COLO829 (cell line): ENCODE results near the gene RNPC3.

ENCODE experiments used
- DNase-seq: peaks from one replicate; pipeline ENCODE4 v3.0.0; 2012; ENCODE audit warnings: low spot score

The RNPC3 gene, protein sequence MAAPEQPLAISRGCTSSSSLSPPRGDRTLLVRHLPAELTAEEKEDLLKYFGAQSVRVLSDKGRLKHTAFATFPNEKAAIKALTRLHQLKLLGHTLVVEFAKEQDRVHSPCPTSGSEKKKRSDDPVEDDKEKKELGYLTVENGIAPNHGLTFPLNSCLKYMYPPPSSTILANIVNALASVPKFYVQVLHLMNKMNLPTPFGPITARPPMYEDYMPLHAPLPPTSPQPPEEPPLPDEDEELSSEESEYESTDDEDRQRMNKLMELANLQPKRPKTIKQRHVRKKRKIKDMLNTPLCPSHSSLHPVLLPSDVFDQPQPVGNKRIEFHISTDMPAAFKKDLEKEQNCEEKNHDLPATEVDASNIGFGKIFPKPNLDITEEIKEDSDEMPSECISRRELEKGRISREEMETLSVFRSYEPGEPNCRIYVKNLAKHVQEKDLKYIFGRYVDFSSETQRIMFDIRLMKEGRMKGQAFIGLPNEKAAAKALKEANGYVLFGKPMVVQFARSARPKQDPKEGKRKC

DNA sequence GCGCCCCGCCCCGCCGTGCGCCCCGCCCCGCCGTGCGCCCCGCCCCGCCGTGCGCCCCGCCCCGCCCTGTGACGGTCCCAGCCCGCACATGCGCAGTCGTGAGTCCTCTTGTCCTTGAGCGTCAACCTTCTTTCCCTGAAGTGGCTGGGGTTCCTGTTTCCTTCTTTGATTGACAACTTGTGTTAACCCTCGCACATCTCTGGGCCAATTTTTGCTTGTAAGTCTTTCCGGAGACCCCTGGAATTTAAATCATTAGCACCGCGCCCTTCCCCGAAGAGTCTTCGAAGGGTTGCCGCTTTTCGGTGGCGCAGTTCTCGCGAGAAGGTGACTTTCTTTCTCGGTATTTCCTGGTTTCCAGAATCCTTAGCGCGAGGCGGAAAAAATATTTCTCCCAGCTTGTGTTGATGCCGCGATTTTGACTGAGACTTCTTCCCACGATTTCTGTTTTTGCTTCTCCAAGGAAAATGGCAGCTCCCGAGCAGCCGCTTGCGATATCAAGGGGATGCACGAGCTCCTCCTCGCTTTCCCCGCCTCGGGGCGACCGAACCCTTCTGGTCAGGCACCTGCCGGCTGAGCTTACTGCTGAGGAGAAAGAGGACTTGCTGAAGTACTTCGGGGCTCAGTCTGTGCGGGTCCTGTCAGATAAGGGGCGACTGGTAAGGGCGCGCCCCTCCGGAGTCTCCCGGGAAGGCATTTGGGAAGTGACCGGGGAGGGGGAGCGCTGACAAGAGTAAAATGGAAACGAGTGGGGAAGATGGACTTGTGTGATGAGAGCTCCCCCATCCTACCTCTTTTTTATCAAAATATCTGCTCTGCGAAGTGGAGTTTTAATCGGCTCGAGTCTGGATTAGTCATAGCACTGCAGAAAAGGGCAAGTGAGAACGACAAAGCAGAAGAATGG is at the start of gene RNPC3:
Gene RNPC3, plus strand, starts transcription at position 93 of the 901 bp plus-strand sequence. Its CDS starts 372 bp downstream, at position 465.
- DNase-seq, result peak; percentile 52

DNA sequence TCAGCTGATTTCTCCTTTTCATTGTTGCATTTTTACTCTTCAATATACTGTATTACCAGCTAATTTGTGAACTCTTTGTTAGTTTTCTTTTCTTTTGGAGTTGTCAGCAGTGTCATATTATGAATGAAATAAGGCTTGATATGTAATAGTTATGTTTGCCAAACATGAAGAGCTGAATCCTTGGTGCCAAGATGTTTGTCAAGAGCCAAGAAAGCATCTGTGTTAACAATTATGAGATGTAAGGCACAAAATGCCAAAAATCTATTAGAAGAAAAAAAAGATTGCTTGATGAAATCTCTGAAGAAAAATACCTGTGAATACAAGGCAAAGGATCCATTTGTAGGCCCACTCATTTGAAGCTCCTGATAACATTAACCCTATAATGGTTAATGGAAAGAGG is 48.4 kb upstream of the RNPC3 start:
- no peak for DNase-seq

DNA sequence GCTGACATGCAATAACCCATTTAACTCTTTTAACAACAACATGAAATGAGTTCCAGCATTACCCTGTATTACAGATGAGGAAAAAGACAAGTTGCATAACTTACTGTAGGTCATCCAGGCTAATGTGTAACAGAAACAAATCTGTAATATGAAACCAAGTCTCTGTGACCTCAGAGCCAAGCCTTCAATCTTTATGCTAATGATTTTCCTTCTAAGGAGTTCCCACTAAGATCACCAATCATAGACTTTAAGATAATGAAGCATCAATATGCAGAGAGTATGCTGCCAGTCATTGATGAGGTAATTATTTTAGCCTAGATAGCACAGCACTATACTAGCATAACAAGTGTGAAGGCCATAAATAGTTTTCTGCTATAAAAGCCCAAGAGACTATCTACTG is 35.6 kb upstream of the RNPC3 start:
- DNase-seq, result no peak

DNA sequence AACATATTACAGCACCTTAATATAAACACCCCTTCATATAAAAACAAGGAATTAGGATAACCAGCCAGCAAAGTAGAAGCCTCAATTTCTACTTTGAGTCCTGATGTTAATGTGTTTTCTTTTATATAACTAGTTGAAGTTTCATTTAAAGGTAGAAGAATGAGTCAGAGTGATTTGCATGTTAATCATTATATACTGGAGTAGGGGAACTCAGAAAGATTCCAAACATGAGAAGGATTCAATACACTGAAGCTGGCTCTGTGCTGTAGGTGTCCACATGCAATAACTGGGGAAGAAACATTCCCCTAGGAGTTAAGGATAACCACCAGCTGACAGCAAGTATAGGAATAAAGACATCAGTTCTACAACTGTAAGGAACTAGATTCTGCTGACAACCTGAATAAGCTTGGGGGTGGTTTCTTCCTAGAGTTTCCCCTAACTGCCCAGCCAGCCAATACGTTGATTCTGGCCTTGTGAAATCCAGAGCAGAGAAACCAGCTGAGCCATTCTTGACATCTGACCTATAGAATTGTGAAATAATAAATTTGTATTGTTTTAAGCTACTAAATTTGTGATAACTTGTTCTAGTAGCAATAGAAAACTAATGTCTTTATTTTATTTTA is 33.4 kb upstream of the RNPC3 start:
- DNase-seq, result no peak

DNA sequence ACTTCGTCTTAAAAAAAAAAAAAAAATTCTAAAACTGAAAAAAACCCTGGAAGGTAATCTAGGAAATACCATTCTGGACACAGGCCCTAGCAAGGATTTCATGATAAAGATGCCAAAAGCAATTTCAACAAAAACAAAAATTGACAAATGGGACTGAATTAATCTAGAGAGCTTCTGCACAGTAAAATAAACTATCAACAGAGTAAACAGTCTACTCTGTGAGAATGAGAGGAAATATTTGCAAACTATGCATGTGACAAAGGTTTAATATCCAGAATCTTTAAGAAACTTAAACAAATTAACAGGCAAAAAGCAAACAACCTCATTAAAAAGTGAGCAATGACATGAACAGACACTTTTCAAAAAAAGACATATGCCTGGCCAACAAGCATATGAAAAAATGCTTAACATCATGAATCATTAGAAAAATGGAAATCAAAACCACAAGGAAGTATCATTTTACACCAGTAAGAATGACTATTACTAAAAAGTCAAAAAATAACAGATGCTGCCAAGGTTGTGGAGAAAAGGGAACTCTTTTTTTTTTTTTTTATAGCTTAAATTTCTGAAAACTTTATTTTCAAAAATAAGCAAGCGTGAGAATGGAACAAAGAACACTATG is 29.4 kb upstream of the RNPC3 start:
- DNase-seq, result no peak

DNA sequence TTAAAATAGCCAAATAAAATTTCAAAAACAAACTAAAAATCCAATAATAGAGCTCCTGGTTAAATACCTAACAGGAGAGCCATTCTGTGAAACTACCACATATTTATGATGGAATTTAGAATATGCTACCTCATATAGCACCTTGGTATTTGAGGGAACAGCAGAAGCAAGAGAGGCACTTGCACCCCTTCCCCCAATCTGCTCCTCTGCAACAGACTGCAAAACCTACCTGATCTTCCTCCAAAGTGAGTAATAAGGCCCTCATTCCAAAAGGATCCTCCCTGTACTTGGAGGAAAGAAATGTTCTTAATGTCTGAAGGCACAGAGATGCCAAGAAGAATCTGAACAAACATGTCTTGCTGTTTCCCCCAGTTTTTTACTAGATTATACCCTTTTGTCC is 28.1 kb upstream of the RNPC3 start:
- DNase-seq, result no peak

DNA sequence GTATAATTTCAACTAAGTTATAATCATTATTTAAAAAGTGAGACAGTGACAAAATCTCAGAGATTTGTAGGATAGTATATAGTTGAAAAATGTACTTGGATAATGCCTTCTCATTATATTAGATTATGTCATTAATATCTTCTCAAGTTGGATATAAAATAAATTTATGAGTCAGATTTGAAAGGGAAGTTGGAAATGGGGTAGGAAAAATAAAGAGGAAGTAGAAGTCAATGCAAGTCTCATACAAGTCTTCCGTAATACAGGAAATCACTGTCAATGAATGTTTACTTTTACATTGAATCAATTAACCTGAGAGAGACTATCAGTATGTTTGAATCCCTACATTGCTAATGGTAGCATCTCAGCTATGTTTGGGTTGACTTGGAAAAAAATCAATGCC is 16.2 kb upstream of the RNPC3 start:
- no peak for DNase-seq

DNA sequence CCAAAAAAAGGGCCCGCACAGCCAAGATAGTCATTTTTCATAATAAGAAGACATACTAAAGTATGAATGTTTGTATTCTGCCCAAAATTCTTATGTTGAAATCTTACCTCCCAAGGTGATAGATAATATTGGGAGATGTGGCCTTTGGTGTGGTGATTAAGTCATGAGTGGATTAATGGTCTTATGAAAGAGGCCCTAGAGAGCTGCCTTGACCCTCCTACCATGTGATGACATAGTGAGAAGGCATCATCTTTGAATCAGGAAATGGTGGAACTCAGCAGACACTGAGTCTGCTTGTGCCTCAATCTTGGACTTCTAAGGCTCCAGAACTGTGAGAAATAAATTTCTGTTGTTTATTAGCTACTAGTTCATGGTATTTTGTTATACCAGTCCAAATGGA is 11.8 kb upstream of the RNPC3 start:
- DNase-seq, result no peak

DNA sequence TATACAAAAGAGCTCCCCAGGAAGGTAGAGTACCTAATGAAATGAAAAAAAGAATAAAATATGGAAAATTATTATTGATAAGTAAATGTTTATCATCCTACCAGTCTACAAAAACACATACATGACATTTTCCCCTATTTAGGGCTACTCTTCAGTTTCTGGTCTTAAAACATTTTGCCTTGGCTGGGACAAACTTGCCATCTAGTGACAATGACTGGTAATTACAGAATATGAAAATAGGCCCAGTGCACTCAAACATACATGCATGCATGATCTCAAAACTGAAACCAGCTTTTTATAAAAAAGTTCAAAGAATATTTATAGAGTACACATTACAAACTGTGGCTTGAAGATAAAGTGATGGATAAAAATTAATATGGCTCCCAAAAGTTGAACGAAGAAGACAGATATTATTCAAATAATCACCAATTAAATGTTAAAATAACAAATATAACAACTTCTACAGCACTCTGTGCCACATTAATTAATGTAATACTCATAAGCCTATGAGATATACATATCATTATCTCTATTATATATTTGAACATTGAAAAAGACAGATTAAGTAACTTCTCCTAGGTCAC is 10.5 kb upstream of the RNPC3 start:
- DNase-seq, result peak; percentile 14

DNA sequence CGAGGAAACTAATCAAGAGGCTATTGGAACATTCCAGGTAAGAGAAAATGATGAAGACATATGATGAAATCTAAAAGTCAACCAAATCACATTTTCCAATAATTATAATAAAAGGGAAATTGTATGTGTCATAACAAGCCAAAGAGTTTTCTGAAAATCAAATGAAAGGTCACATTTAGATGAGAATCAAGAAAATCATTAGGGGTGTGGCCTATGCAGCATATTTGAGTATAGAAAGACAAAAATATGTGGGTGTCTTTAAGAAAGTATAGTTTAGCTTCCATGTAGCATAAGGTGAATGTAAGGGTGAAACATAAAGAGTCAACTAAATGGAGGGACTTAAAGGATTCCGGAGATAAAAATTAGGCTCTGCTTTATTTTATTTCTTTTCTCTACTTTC is 9.2 kb upstream of the RNPC3 start:
- DNase-seq, result no peak

DNA sequence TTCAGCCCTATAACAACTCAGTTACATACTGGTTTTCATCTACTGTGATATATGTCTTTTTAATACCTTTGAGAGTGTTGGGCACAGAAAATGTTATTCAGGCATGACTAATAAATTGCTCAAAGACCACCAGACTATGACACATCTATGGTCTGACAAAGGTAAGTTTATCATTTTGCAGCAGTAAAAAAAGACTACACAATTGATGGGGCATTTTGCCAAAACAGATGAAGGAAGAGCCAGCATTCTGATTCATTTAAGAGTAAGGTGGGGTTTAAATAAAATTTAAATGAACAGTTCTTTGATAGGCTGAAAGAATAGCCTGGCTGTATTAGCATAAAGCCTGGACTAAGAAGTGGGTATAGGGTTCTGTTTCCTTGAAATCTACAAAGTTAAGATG is 8.8 kb upstream of the RNPC3 start:
- no peak for DNase-seq

DNA sequence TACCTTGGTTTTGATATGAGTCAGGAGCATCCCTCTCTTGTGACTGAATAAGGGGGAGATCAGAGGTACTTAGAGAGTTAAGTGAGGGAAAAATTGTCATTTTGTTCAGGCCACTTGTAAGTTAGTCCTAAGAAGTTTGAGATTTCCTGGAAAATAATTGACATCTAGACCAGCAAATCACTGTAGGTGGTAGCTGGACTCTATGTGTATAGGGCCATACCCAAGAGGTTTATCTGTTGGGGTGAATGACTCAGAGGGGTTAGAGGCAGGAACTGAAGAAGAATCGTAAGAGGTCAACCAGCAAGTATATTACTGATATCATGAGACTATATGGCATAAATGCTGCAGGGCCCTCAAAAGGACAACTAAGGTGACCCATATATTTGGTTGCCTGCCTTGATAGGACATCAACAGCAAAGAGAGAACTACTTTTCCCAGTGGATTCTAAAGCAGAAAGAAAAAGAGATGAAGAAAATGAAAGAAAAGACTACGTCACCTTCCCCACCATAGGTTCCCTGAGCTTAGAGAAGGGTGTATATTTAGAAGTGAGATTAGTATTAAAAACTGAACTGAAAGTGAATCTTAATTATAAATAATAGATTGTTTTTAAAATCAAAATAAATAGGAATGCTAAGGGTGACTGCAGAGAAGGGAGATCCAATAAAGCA is 8.0 kb upstream of the RNPC3 start:
- no peak for DNase-seq

DNA sequence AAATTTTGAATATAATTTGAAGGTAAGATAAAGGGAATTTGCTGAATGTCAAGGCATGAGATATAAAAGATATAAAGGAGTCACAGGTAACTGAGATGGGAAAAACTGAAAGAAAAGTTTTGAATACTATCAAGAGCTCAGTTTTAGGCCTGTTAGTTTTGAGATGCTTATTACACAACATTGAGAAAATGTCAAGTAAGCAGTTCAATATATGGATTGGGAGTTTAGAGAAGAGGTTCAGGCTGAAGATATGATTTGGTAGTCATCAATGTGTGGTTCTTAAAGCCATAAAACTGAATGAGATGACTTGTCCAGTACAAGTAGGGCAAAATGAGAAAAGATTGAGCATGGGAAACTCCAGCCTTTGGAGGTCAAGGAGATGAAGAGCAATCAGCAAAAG is 4.7 kb upstream of the RNPC3 start:
- DNase-seq, result no peak

DNA sequence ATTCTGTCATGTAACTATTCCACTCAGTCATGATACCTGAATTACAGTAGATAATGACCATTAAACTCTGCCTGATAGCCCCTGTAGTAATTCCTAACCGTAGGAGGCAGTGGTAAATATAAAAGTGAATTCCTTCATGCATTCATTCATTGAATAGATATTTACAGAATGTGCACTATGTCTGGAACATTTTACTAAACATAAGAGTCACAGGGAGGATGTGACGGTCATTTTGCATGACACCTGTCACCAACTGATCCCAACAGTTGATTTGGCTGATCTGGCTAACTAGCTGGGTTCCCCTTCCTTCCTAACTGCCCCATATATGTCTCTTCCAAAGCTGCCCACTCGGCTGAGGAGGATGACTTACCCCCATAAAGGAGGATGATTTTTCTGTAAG is 2.2 kb upstream of the RNPC3 start:
- DNase-seq, result no peak

DNA sequence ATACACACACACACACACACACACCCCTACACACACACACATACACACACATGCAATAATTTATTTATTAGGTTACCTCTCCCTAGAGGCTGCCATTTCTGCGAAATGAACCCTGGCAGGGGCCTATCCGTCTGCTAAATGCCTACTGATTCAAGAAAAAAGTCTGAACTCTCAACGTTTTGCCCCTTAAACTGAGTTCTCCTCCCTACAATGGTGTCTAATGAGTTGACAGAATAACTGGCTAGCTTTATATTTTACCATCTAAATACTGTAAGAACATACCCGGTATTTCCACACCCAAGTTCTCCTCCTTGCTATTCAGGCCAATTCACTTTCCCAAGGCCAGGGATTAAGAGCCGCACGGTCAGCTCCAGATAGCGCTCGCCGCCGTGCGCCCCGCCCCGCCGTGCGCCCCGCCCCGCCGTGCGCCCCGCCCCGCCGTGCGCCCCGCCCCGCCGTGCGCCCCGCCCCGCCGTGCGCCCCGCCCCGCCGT is 339 bp upstream of the RNPC3 start:
- DNase-seq, result peak; percentile 31

DNA sequence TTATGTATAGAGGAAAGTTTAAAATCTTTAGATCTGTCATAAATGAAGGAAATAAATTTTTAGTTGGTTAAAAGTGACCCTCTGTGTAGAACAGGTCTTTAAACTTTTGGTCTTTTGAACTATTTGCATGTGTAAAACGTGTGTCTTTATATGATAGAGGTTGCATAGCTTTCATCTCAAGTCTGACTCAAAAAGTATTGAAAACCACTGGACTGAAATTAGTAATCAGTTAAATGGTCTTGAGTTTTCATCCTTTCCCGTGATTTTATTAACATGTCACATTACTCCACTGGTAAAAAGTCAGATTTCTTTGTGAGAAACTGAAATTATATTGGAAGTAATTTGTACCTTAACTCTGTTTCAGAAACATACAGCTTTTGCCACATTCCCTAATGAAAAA is 1.8 kb downstream of the RNPC3 start:
- DNase-seq, result no peak

DNA sequence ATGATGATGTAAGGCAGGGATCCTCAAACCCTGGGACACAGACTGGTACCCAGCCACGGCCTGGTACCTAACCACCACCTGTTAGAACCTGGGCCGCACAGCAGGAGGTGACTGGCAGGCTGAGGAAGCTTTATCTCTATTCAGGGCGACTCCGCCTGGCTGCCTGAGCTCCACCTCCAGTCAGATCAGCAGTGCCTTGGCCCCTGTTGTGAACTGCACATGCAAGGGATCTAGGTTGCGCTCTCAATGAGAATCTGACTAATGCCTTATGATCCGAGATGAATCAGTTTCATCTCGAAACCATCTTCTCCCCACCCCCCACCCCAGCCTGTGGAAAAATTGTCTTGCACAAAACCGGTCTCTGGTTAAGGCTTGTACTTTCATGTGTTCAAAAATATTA is 4.2 kb downstream of the RNPC3 start:
- DNase-seq, result no peak

DNA sequence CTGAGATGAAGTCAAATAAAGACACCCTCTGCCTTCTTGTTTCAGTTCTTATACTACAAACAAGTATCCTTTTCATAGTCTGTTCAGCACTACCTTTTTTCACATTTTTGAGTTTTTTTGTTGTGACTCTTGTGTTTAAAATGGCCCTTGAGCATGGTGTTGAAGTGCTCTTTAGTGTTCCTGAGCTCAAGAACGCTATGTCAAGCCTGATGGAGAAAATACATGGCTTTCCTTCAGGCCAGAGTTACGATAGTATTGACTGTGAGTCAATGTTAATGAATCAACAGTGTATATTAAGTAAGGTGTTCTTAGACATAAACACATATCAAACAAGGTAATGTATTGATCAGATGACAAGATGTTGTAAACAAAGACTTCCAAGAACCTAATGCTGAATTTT is 12.7 kb downstream of the RNPC3 start:
- DNase-seq, result no peak

DNA sequence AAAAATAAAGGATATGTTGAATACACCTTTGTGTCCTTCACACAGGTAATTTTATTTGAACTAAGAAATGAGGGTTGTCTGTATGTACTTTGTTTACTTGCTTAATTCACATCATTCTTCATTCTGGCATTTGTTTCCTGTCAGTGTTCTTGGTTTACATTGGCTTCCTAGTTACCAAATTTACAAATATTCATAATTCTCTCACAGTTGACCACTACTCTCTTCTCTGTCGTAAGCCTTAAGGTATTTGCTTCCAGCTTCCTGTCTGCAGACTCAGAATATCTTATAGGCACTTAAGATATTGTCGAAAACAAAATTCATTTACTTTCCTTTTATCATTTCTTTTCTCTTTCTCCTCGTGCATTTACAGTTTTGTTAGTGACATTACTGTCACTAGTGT is 15.9 kb downstream of the RNPC3 start:
- no peak for DNase-seq

DNA sequence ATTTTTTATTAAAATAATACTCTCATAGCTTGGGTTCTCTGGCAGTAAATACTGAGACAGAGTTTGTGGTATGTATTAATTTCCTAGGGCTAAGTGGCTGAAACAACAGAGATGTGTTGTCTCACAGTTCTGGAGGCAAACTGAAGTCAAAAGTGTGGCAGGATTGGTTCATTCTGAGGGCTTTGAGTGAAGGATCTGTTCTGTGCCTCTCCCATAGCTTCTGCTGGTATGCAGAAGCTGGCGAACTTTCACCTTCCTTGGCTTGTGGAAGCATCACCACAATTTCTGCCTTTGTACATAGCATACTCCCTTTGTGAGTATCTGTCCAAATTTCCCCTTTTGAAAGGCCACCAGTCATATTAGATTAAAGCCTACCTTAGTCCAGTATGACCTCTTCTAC is 21.0 kb downstream of the RNPC3 start:
- no peak for DNase-seq

DNA sequence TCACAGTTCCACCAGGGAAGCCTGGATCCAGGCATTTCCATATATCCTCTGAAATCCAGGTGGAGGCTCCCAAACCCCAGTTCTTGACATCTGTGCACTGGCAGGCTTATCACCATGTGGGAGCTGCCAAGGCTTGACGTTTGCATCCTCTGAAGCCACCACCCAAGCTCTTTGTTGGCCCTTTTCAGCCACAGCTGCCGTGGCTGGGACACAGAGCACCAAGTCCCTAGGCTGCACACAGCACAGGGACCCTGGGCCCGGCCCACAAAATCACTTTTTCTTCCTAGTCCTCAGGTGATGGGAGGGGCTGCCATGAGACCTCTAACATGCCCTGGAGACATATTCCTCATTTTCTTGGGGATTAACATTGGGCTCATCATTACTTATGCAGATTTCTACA is 22.3 kb downstream of the RNPC3 start:
- DNase-seq, result no peak
